Stimulated activated CD4-positive, alpha-beta T cell treated with anti-CD3 and anti-CD28 coated beads, TNF-alpha, amount 100 ng/mL, for 24 hours (primary cell): ENCODE data around the gene LCTL.
"Not testable (repeated sequence)": the region's sequence is repeated elsewhere in the genome, so short reads cannot be mapped to it uniquely, and the experiment has no call there.

Experiments
- DNase-seq, 3 experiments: peaks; one replicate each; pipeline ENCODE4 v3.0.0-alpha.2; 2020; ENCODE audit warnings: low read depth in 3 of 3

The LCTL gene

DNA sequence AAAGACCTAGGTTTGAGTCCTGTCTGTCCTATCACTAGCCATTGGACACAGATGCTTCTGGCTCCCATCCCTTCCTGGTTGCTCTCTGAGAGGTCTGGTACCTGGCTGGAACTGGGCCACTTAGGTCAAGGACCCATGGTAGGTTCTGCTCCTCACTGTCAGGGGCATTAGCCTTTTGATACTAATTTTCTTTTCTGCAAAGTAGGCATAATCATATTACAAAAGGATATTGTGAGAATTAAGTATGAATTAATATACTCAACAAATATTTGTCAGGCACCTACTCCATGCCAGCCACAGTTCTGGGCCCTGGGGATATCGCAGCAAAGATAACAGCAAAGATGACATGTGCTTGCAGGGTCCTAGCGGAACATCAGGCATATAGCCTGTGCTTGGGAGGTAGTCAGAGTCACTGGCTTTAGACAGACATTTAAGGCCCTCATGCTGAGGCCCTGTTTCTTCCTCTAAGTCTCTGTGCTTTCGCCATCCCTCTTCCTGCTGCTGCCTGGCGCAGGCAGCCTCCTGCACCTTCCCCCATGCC, 25.6 kb upstream of the LCTL start:
- no peak for DNase-seq

DNA sequence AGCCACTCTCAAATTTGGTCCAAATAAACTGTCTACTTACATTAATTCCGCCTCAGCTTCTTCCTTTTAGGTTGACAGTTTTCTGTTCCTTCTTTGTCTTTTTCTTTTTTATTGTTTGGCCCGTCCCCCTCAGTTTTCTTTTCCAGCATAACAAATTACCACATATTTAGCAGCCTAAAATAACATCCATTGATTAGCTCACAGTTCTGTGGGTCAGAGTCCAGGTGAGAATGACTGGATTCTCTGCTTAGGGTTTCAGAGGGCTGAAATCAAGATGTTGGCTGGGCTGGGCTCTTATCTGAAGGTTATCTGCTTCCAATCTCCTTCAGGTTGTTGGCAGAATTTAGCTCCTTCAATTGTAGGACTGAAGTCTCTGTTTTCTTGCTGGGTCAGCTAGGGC, 24.6 kb upstream of the LCTL start:
- DNase-seq, result no peak

DNA sequence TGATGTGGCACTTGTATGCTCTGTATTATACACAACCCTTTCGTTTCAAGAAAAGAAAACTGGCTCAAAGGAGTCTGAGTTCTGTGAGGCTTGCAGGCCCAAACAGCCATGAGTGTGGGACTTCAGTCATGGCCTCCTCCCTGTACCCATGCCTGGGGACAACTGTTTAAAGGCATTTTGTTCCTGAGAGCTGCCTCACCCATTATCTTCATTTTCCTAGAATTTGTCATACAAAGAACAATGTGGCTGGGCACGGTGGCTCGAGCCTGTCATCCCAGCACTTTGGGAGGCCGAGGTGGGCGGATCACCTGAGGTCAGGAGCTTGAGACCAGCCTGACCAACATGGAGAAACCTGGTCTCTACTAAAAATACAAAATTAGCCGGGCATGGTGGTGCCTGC, 23.6 kb upstream of the LCTL start:
- DNase-seq, result not testable (repeated sequence)

DNA sequence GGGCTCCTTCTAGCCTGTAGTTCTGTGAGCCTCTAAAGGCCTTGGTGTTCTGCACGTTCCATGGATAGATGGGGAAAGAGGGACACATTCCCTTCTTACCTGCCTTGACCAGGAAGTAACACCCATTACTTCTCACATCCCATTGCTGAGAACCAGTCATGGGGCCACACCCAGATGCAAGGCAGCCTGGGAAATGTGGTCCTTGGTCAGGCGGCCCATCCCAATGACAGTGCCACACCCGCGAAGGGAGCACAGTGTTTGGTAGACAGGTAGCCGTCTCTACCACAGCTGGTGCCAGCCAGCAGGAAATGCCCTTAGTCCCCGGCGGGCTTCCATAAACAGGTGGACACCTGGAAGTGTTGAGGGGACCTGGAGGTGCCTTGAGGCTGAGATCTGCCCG, 23.2 kb upstream of the LCTL start:
- no peak for DNase-seq

DNA sequence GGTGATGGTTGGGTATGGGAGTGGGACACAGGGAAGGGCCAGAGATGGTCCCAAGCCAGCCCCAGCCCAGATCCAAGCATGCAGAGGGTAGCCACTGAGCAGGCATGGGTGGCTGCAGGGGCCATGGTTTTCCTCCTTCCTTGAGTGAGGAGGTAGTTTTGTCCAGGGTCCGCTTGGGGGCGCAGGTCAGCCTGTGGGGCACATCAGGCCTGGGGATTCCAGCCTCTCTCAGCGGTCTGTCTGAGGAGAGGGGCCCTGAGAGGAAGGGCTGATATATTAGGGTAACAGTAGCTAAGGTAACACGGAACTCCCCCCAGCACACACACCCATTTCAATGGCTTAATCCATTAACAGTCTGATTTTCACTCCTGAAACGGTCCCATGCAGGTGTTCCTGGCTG, 22.7 kb upstream of the LCTL start:
- no peak for DNase-seq

DNA sequence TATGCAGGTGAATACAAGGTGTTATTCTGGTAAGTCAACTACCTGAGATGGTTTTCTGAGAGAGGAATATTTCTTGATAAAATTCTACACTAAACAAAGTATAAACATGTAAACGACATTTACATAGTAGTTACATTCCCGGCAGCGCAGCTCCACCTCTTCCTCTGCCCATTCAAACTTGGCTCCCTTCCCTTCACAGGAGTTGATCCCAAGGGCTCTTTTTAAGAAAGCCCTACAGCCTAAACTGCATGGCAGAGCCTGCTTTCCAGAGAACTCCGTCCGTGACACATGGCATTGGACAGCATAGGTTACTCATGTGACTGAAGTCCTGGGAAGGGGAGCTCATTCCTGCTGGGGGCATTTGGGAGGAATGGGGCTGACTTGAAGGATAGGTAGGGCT, 22.0 kb upstream of the LCTL start:
- no peak for DNase-seq

DNA sequence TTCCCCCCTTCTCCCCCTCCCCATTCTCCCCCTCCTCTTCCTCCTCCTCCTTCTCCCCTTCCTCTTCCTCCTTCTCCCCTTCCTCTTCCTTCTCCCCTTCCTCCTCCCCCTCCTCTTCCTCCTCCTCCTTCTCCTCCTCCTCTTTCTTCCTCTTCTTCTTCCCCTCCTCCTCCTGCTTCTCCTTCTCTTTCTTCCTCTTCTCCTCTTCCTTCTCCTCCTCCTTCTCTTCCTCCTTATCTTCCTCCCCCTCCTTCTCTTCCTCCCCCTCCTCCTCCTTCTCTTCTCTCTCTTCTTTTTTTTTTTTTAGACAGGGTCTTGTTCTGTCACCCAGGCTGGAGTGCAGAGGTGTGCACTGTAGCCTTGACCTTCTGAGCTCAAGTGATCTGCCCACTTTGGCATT, 21.2 kb upstream of the LCTL start:
- no peak for DNase-seq

DNA sequence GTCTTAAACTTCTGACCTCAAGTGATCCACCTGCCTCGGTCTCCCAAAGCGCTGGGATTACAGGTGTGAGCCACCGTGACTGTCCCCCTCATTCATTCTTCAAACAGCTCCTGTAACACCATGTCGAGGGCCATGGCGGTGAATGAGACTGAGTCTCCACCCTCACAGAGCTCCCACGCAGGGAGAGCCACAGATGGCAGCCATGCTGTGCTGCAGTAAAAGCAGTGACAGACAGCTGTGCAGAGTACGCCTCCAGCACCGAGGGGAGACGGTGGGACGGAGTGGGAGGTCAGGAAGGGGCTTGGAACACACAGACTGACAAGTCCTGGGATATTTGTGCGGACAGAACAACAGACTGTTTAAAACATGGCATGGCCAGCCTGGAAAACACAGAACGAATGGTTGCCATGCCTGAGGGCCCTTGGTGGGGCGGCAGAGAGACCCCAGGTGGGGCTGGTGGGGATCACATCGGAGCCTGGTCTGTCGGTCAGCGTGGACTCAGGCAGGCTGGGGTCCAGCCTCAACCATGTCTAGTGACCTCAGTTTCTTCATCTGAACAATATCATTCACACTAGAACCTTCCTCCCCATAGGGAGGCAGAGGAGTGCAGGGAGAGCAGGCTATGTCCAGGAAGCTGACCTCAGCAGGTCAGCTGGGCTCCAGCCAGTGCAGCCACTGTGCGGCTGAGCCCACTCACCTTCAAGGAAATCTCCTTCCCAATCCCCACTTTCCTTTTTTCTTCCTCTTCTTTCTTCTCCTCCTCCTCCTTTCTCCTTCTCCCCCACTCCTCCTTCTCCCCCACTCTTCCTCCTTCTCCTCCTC, 20.6 kb upstream of the LCTL start:
- DNase-seq, result no peak

DNA sequence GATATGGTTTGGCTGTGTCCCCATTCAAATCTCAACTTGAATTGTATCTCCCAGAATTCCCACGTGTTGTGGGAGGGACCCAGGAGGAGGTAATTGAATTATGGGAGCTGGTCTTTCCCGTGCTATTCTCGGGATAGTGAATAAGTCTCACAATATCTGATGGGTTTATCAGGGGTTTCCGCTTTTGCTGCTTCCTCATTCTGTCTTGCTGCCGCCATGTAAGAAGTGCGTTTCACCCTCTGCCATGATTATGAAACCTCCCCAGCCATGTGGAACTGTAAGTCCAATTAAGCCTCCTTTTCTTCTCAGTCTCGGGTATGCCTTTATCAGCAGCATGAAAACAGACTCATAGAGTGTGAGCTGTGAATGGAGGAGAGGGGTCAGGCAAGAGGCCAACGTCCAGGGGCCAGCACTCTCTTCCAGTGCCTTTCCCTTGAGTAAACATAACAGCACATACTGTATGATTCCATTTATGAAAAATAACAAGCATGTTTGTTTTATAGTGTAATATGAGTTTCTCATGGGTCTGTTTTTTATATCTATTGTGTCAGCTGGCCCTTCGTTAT, 16.3 kb upstream of the LCTL start:
- DNase-seq, result no peak

DNA sequence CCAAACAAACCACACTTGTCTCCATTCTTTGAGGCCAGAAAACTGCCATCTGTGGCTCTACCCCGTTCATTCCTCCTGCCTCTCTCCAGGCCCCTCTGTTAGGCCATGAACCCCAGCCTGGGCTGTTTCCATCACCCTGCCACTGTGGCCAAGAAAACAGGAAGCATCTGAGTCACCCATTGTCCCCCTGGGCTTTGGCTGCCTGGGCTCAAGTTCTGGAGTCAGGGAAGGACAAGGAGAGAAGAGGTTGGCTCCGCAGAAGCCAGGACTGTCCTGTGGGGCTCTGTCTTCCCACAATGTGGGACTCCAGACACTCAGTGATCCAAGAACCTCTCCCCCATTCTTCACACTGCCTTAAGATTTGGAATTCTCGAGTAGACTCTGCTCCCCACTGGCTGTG, 14.8 kb upstream of the LCTL start:
- no peak for DNase-seq

DNA sequence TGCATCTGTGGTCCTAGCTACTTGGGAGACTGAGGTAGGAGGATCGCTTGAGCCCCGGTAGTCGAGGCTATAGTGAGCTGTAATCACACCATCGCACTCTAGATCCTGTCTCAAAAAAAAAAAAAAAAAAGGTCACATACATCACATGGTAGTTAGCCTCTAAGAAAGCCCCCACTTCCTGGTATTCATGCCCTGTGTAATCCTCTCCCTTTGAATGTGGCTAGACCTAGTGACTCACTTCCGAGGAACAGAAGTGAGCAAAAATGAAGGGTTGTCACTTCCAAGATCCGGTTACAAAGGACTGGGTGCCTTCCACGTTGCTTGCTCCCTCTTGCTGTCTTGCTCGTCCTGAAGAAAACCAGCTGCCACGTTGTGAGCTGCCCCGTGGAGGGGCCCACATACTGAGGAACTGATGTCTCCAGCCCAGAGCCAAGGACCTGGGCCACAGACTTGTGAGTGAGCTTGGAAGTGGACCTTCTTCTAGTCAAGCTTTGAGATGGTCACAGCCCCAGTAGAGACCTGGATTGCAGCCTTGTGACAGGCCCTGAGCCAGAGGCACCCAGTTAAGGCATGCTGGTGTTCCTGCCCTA, 12.6 kb upstream of the LCTL start:
- DNase-seq, result no peak

DNA sequence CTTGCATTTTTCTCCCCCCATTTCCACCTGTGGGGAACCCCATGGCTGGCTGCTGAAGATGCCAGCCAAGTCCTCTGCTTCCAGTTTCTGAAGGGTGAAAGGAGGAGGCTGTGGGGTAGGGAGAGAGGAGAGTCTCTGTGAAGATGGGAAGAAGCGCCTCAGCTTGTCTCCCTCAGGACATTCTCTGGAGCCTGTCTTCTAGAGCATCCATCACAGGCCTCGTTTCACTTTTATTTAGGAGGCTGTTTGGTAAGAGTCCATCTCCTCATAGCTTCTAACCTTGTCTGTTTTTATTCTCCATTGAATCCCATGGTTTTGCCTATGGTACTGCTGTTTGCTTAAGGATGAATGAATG, 8.8 kb upstream of the LCTL start:
- no peak for DNase-seq

DNA sequence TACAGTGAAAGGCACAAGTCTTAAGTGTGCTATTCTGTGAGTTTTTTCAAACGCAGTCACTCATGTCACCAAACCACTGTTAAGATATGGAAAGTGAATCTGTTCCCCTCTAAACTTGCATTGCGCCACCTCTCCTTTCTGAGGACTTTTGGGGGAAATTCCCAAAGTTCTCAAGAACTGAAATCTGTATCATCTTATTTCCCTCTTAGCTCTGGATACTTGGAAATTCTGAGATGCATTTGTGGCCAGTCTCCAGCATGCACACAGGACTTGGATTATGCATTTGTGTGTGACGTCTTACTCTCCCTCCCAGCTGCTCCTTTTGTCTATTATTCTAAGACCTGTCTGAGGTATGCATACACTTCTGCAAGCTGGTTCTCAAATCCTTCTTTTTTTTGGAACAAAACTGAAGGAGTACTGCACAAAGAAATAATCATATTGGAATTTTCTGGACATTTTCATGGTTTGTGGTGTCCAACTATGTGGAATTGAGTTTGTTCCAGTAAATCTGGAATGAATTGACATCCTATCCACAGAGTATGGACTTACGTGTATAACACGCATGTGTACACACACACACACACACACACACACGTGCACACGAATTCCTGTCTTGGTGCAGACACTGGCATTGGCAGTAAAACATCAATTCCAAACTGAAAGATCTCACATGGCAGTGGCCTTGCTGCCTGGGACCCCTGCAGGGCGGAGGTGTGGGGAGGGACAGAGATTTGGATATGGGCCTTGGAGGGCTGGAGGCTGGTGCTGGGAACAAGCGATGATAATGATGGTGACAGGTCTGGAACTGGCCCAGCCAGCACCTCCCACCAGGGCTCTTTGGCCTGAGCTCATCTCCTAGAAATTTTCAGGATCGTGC, 8.2 kb upstream of the LCTL start:
- DNase-seq, result no peak

DNA sequence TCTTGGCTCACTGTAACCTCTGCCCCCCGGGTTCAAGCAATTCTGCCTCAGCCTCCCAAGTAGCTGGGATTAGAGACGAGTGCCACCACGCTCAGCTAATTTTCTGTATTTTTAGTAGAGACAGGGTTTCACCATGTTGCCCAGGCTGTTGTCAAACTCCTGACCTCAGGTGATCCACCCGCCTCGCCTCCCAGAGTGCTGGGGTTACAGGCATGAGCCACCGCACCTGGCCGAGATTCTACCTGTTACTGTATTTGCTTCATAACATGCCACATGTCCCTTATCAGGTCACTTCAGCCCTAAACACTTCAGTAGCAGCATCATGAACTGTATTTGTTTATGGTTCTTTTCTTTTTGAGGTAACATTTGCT, 7.5 kb upstream of the LCTL start:
- no peak for DNase-seq

DNA sequence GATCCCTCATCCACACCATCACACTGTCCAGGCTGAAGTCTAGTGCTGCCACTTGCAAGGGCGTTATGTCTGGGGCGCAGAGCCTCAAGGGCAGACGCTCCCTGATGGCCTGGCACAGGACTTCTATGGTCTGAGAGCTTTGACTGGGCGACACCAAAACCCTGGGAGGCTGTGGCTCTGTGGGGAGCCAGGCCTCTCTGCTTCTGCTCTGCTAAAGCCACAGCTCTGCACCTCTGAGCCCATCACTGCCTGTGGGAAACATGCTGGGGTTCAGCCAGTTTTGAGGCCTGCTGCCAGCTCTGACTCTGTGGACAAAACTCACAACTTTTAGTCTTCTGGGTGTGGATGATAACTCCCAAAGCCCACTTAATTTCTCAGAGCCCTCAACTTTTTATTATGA, 6.3 kb upstream of the LCTL start:
- no peak for DNase-seq

DNA sequence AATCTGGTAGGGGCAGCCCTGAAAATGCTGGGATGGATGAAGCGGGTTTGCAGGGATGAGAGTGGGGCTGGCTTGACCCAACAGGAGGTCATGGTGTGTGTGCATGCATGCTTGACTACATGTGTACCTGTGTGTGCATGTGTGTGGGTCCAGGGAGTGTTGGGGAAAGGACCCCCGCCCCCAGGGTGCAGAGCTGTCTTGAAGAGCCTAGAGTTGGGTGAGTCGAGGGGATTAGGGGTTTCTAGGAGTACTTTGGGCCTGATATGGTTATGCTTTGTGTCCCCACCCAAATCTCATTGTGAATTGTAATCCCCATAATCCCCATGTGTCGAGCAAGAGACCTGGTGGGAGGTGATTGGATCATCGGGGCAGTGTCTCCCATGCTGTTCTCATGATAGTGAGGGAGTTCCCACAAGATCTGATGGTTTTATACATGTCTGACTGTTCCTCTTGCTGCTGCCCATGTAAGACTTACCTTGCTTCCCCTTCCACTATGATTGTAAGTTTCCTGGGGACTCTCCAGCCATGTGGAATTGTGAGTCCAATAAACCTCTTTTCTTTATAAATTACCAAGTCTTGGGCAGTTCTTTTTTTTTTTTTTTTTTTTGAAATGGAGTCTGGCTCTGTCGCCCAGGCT, 5.2 kb upstream of the LCTL start:
- no peak for DNase-seq

DNA sequence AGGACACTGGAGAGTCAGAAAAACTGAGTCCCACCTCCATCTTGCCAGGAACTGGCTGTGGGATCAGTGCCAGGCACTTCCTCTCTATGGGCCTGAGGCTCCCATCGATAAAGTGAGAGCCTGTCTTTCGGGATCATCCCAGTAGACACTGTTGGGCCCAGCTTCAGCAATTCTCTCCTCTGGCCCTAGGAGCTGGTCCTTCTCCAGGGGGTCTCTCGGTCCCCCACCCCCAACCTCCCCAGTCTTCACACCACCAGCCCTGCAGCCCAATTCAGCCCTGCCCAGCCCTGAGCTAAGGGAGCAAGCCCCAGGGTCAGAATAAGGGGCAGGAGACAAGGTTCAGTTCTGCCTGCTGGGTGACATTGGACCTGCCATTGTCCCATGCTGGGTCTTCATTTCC, 4.5 kb upstream of the LCTL start:
- DNase-seq, result no peak

DNA sequence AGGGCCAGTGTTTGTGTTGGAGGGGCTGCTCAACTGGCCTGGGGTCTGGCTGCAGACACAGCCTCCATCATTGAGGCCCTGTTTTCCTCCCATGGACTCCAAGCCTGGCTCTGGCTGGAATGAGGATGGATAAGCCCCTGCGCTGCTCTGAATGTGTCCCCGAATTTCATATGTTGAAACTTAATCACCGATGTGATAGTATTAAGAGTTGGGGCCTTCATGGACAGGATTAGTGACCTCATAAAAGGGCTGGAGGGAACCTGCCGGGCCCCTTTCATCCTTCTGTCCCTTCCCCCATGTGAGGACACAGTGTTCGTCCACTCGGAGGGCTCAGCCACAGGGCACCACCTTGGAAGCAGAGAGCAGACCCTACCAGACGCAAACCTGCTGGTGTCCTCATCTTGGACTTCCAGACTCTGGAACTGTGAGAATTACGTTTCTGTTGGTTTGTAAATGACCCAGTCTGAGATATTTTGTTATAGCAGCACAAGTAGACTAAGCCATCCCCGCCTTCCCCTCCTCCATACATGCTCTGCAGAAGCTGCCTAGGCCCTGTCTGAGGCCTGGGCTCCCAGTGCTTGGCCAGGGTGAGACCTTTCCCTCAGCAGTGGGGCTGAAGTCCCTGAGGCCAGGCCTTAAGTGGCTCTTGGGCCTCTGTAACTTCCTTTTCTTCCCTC, 3.8 kb upstream of the LCTL start:
- no peak for DNase-seq

DNA sequence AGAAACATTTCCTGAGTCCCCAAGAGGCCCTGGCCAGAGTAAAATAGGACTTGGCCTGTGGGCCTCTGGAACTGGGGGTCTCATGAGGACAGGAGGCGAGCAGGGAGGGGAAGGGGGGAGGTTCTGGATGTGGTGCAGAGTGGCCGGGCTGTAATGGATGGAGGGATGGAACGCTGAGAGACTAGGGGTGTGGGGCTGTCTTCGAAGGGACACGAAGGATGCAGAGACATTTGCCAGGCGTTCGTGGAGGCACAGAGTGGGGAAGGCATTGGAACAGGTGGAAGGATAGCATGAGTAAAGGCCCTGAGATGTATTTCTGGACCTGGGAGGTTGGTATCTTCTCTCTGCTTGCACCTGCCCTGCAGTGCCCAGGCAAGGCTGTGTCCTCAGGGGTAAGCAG, 2.1 kb upstream of the LCTL start:
- no peak for DNase-seq

DNA sequence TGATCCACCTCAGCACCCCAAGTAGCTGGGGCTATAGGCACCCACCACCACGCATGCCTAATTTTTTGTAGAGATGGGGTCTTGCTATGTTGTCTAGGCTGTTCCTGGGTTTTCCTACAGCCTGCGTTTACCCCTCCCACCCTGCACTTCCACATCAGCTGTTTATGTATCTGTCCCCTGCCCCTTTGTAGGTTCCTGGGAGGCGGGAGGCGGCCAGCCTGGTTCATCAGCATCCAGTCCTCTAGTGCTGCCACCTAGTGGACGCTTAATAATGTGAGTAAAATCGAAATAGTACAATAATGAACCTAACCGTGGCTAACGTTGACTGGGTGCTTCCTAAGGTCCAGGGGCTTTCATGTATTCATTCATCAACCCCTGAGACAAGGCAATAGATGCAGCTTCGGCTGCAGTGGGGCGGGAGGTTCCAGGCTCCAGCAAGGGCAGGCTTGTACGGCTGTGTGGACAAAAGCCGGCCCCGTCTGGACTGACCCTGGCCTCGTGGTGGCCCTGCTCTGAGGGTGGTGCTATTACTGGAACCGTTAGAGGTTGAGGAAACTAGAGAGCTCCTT, 1.2 kb upstream of the LCTL start:
- DNase-seq, result peak; percentile 22 to 39 (median 26)

DNA sequence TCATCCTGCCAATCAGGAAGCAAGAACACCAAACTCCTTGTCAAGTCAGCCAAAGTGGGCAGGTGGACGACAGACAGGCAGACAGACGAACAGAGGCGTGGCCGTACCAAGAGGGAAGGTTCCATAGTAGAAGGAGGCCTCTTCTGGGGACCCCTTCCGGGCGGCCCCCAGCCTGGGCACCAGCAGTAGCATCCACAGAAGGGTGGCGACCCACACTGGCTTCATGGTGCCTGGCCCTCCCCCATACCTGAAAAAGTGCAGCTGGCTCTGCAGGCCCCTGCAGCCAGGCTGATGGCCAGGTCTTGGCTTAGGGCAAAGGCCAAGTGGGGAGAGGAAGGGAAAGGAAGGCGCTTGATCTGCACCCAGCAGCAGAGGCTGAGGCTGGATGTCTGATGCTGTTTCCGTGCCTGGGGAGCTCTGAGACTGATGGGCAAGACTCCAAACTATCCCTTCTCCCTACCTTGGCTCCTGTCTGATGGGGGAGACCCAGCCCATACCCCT, 607 bp downstream of the LCTL start:
- no peak for DNase-seq
